Esophagus squamous epithelium (tissue), 5 donors: ENCODE measurements around the gene CDC42. TPM values are rescaled to one million over a fixed set of nuclear protein-coding genes. Genes with fewer than 3 reads are reported as not detected.
A peak's percentile ranks its signal among the peaks of the same experiment; 100 is the strongest.

Experiments used
- DNase-seq: peaks from one replicate; lab custom pipeline; 2025; lab: John Stamatoyannopoulos, UW
- H3K27ac ChIP-seq, 4 donors: fragments of 200-600 bp; sonication (generic); one replicate each; pipeline ENCODE4 v1.5.1; 2016 to 2019; ENCODE audit warnings: mild to moderate bottlenecking in 1 of 4
- H3K27me3 ChIP-seq, 4 donors: fragments of 200-600 bp; sonication (generic); 1 replicate in 3 of 4; 2 replicates in 1 of 4; pipeline versions ENCODE4 v1.5.1 to v1.6.0; 2017 to 2021; ENCODE audit warnings: antibody characterized with exemption in 1 of 4
- H3K36me3 ChIP-seq, 3 donors: fragments of 200-600 bp; sonication (generic); one replicate each; pipeline ENCODE4 v1.5.1; 2016 to 2019
- H3K4me1 ChIP-seq, 3 donors: fragments of 200-600 bp; sonication (generic); one replicate each; pipeline ENCODE4 v1.5.1; 2017 to 2019
- H3K4me3 ChIP-seq, 4 donors: fragments of 200-600 bp; sonication (generic); 1 replicate in 3 of 4; 2 replicates in 1 of 4; pipeline ENCODE4 v1.5.1; 2016 to 2019; ENCODE audit warnings: mild to moderate bottlenecking in 2 of 4, moderate library complexity in 1 of 4
- H3K9me3 ChIP-seq, 3 donors: fragments of 200-600 bp; sonication (generic); one replicate each; pipeline ENCODE4 v1.5.1; 2016 to 2019
- CTCF ChIP-seq, 6 experiments: fragments of 450-650 bp in 4 of 6; fragments of 200-600 bp in 2 of 6; sonication (generic) in 2 of 6; IDR thresholded peaks; one replicate each; pipeline ENCODE4 v1.5.1; 2016 to 2019; ENCODE audit warnings: antibody characterized with exemption in 6 of 6, mild to moderate bottlenecking in 4 of 6, moderate library complexity in 4 of 6
- POLR2A ChIP-seq, 4 donors: fragments of 450-650 bp; IDR thresholded peaks; one replicate each; pipeline ENCODE4 v1.6.1; 2017; ENCODE audit warnings: antibody characterized with exemption in 4 of 4, mild to moderate bottlenecking in 4 of 4, moderate library complexity in 3 of 4
- WGBS, 2 donors: methylation state at CpG; one replicate each; pipeline ENCODE4 v1.1.5; 2018; 5-methylcytosine and 5-hydroxymethylcytosine counted together
- intact Hi-C: fragments of 100-400 bp; cut with DNase I; formaldehyde crosslinking; loops from one replicate; pipeline ENCODE4 v1.15.0; 2022
- total RNA-seq, 4 donors: library from RNA; depleted of rRNA; stranded (reverse); fragments of >200 nt; gene quantifications; one replicate each; pipeline ENCODE4 v1.1.0, GENCODE V29; 2016
- donor health status: DM: yes; HTN: yes; CAD: no.

Gene CDC42
- total RNA-seq, 4 donors from 2014 or later = 157 to 259 (median 192) TPM

GRCh38 chr1:22115286-22115685 is 62.8 kb downstream of the CDC42 start:
- DNase-seq = no peak
- Histone ChIP-seq H3K4me3 (no peak overlapping the region), H3K9me3 (no peaks in the 10 kb centered on the region), H3K4me1 (peaks cover 4 to 83% (median 21%) of the 10 kb centered on the region in 3 donors), H3K27me3 (no peaks in the 10 kb centered on the region), H3K36me3 (peaks cover 0 to 65% (median 3%) of the 10 kb centered on the region in 3 donors), H3K27ac (no peak overlapping the region)
- 85 to 86% methylated on average over 2 to 6 of the region's 6 CpGs for WGBS, 2 donors
- TF ChIP-seq POLR2A (IDR thresholded peaks at IDR 0.05) (no peak), CTCF (IDR thresholded peaks at IDR 0.05) (no peak)
- intact Hi-C loops = loop anchor here (10.0 kb wide), 1 partner anchor 300 kb away; no protein-coding TSS in a partner anchor

GRCh38 chr1:22117238-22117637 is 64.7 kb downstream of the CDC42 start:
- TF ChIP-seq POLR2A (IDR thresholded peaks at IDR 0.05) = no peak
- TF ChIP-seq CTCF (IDR thresholded peaks at IDR 0.05) = no peak
- Histone ChIP-seq H3K27ac (no peak overlapping the region), H3K36me3 (peaks cover 0 to 63% (median 3%) of the 10 kb centered on the region in 3 donors), H3K4me3 (no peak overlapping the region), H3K4me1 (peaks cover 9 to 85% (median 21%) of the 10 kb centered on the region in 3 donors), H3K27me3 (no peaks in the 10 kb centered on the region), H3K9me3 (no peaks in the 10 kb centered on the region)
- no peak for DNase-seq
- intact Hi-C loops = loop anchor here (10.0 kb wide), 1 partner anchor 298 kb away; no protein-coding TSS in a partner anchor
- 32 to 35% methylated on average over 3 of the region's 4 CpGs for WGBS, 2 donors

GRCh38 chr1:22117851-22118250 is 65.3 kb downstream of the CDC42 start:
- intact Hi-C loops = loop anchor here (10.0 kb wide), 1 partner anchor 297 kb away; no protein-coding TSS in a partner anchor
- WGBS, 2 donors = 87 to 100% methylated on average over 1 to 2 of the region's 5 CpGs
- Histone ChIP-seq H3K4me3 (no peak overlapping the region), H3K36me3 (peaks cover 0 to 57% (median 2%) of the 10 kb centered on the region in 3 donors), H3K27me3 (no peaks in the 10 kb centered on the region), H3K9me3 (no peaks in the 10 kb centered on the region), H3K4me1 (peaks cover 12 to 86% (median 26%) of the 10 kb centered on the region in 3 donors), H3K27ac (peak overlapping the region in 1 of 4 donors; percentile 13)
- no peak for DNase-seq
- TF ChIP-seq CTCF (IDR thresholded peaks at IDR 0.05) = no peak
- no peak for TF ChIP-seq POLR2A (IDR thresholded peaks at IDR 0.05)

GRCh38 chr1:22118291-22118992 is 65.9 kb downstream of the CDC42 start:
- no peak for TF ChIP-seq POLR2A (IDR thresholded peaks at IDR 0.05)
- TF ChIP-seq CTCF (IDR thresholded peaks at IDR 0.05) = no peak
- peaks cover 15 to 87% (median 28%) of the 10 kb centered on the region in 3 donors for H3K4me1 ChIP-seq
- H3K36me3 ChIP-seq = peaks cover 0 to 51% (median 0%) of the 10 kb centered on the region in 3 donors
- H3K27ac ChIP-seq = peak overlapping the region in 1 of 4 donors; percentile 25
- 69 to 72% methylated on average over 2 to 6 of the region's 8 CpGs for WGBS, 2 donors
- H3K27me3 ChIP-seq = no peaks in the 10 kb centered on the region
- no peak overlapping the region for H3K4me3 ChIP-seq
- DNase-seq = no peak
- intact Hi-C loops = loop anchor here (10.0 kb wide), 1 partner anchor 296 kb away; no protein-coding TSS in a partner anchor
- no peaks in the 10 kb centered on the region for H3K9me3 ChIP-seq
